CD14-positive monocyte (primary cell): Measurements from ENCODE around the gene RABGAP1. TPM values are rescaled to one million over a fixed set of nuclear protein-coding genes. Genes with fewer than 3 reads are reported as not detected.

ENCODE experiments used
- DNase-seq, 3 donors: peaks; one replicate each; pipeline ENCODE4 v3.0.0-alpha.2; 2011 to 2022
- H2AFZ ChIP-seq: 2 replicates; pipeline ENCODE4 v1.6.0; 2012; ENCODE audit warnings: mild to moderate bottlenecking, low read depth, low read length, inconsistent platforms; ENCODE audit not compliant: insufficient read depth, poor library complexity, severe bottlenecking
- H3K27ac ChIP-seq, 2 donors: 1 replicate in 1 of 2; 2 replicates in 1 of 2; pipeline ENCODE4 v1.5.1; 2012 to 2013; ENCODE audit warnings: low read length in 2 of 2, control low read depth in 1 of 2, inconsistent platforms in 1 of 2, low read depth in 1 of 2, mild to moderate bottlenecking in 1 of 2
- H3K27me3 ChIP-seq, 2 donors: one replicate each; pipeline versions ENCODE4 v1.6.0 to v1.6.1; 2011 to 2013; ENCODE audit warnings: low read length in 2 of 2; ENCODE audit not compliant: control insufficient read depth in 2 of 2, insufficient read depth in 2 of 2
- H3K36me3 ChIP-seq, 2 donors: replicated peaks in 1 of 2; 1 replicate in 1 of 2; 2 replicates in 1 of 2; pipeline versions ENCODE4 v1.5.1 to v1.6.1; 2012 to 2013; ENCODE audit warnings: low read length in 2 of 2, control low read depth in 1 of 2, inconsistent platforms in 1 of 2, mild to moderate bottlenecking in 1 of 2; ENCODE audit not compliant: insufficient read depth in 2 of 2, control insufficient read depth in 1 of 2
- H3K4me1 ChIP-seq, 2 donors: 1 replicate in 1 of 2; 2 replicates in 1 of 2; pipeline versions ENCODE4 v1.5.1 to v1.6.1; 2012 to 2013; ENCODE audit warnings: low read length in 2 of 2, control low read depth in 1 of 2, inconsistent platforms in 1 of 2, mild to moderate bottlenecking in 1 of 2, moderate library complexity in 1 of 2; ENCODE audit not compliant: insufficient read depth in 2 of 2, control insufficient read depth in 1 of 2
- H3K4me2 ChIP-seq: replicated peaks from 2 replicates; pipeline ENCODE3; 2012; ENCODE audit warnings: low read length, moderate library complexity, mild to moderate bottlenecking; ENCODE audit not compliant: poor library complexity, severe bottlenecking; ENCODE audit errors: extremely low read depth
- H3K4me3 ChIP-seq, 3 experiments: fragments of 200-600 bp in 1 of 3; sonication (generic) in 1 of 3; replicated peaks in 1 of 3; 1 replicate in 2 of 3; 2 replicates in 1 of 3; pipeline ENCODE4 v1.5.1; 2011 to 2013; ENCODE audit warnings: low read length in 3 of 3, mild to moderate bottlenecking in 3 of 3, control low read depth in 2 of 3, low read depth in 2 of 3, inconsistent platforms in 1 of 3, moderate library complexity in 1 of 3
- H3K79me2 ChIP-seq: 2 replicates; pipeline ENCODE4 v1.6.0; 2012; ENCODE audit warnings: mild to moderate bottlenecking, control low read depth, inconsistent platforms, low read length, moderate library complexity; ENCODE audit not compliant: insufficient read depth
- H3K9ac ChIP-seq: 2 replicates; pipeline ENCODE4 v1.6.0; 2017; ENCODE audit warnings: low read length, mild to moderate bottlenecking; ENCODE audit not compliant: insufficient read depth, poor library complexity, severe bottlenecking
- H3K9me3 ChIP-seq, 2 donors: replicated peaks in 1 of 2; 1 replicate in 1 of 2; 2 replicates in 1 of 2; pipeline versions ENCODE4 v1.5.1 to v1.6.1; 2012 to 2013; ENCODE audit warnings: low read length in 2 of 2, control low read depth in 1 of 2; ENCODE audit not compliant: control insufficient read depth in 1 of 2, insufficient read depth in 1 of 2
- H4K20me1 ChIP-seq: 2 replicates; pipeline ENCODE4 v1.6.0; 2012; ENCODE audit warnings: mild to moderate bottlenecking, low read length, control low read depth, moderate library complexity; ENCODE audit not compliant: insufficient read depth
- H3K27ac Mint-ChIP-seq, 7 donors: one replicate each; pipeline ENCODE4 v1.8.0; 2020; ENCODE audit warnings: mild to moderate bottlenecking in 7 of 7, mixed read lengths in 7 of 7, moderate library complexity in 6 of 7, inconsistent platforms in 2 of 7
- H3K27me3 Mint-ChIP-seq, 3 donors: one replicate each; pipeline ENCODE4 v1.8.0; 2021 to 2022; ENCODE audit warnings: low read depth in 3 of 3, mild to moderate bottlenecking in 3 of 3, mixed read lengths in 3 of 3, moderate library complexity in 3 of 3, inconsistent platforms in 1 of 3
- H3K36me3 Mint-ChIP-seq, 2 donors: one replicate each; pipeline ENCODE4 v1.8.0; 2020; ENCODE audit warnings: mixed read lengths in 2 of 2, inconsistent platforms in 1 of 2, mild to moderate bottlenecking in 1 of 2
- H3K4me1 Mint-ChIP-seq: one replicate; pipeline ENCODE4 v1.8.0; 2020; ENCODE audit warnings: mild to moderate bottlenecking, mixed read lengths
- H3K4me3 Mint-ChIP-seq, 2 donors: one replicate each; pipeline ENCODE4 v1.8.0; 2020; ENCODE audit warnings: mild to moderate bottlenecking in 2 of 2, mixed read lengths in 2 of 2, moderate library complexity in 1 of 2
- H3K9me3 Mint-ChIP-seq, 7 donors: one replicate each; pipeline ENCODE4 v1.8.0; 2020 to 2022; ENCODE audit warnings: mixed read lengths in 7 of 7, mild to moderate bottlenecking in 6 of 7, moderate library complexity in 6 of 7, inconsistent platforms in 2 of 7
- WGBS: methylation state at CpG from one replicate; pipeline ENCODE4 v1.1.5; 2013; ENCODE audit warnings: missing lambda C conversion rate; ENCODE audit not compliant: insufficient coverage; 5-methylcytosine and 5-hydroxymethylcytosine counted together
- intact Hi-C, 2 donors: fragments of 100-400 bp; cut with micrococcal nuclease; formaldehyde crosslinking; loops; one replicate each; pipeline versions ENCODE4 v1.15.0 to v1.15.1; 2023
- polyA plus RNA-seq, 3 donors: library from polyadenylated mRNA; depleted of rRNA in 1 of 3; unstranded in 2 of 3; stranded (reverse) in 1 of 3; fragments of 300-500 nt in 2 of 3; fragments of >200 nt in 1 of 3; fragmentation: Illumina TruSeq in 2 of 3; gene quantifications; 1 replicate in 2 of 3; 2 replicates in 1 of 3; pipeline ENCODE4 v1.2.3, GENCODE V29; 2012 to 2021
- TF ChIP-seq, protein P1 (sequence below): fragments of 200-600 bp; IDR thresholded peaks from one replicate; pipeline ENCODE4 v1.8.0; 2022; ENCODE audit warnings: antibody characterized with exemption, mild to moderate bottlenecking

RABGAP1 gene
- polyA plus RNA-seq, 3 donors = 14.7 to 24.1 (median 19.3) TPM

DNA sequence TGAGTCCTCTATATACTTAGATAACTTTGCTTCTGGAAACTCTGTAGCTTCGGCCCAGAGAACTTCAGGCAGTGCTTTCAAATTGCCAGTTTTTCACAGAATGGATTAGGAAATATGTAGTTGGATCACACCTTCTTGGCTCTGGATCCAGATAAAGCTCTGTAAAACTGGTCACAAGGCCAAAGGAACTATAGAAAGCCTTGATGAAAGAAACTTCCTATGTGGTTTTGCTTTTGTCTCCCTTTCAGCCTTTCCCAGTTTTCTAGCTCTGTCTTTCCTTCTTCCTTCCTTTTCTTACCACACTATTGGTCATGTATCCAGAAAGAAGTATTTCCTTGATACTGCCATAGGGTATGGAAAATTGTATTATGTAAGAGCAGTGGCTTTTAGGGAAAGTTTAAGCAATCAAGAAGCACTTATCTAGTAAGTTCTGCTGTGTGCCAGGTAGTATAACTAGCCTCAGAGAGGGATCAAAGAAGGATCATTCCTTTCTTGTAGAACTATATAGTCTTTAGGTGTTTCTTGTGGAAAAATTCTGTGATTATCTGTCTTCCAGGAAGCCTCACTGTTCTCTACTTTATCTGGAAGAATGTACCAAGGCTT is 98.9 kb downstream of the RABGAP1 start:
- Histone ChIP-seq H3K36me3 (peaks cover 5 to 67% of the 10 kb centered on the region in 2 donors), H4K20me1 (peaks cover 18% of the 10 kb centered on the region), H3K79me2 (no peaks in the 10 kb centered on the region), H3K4me3 (no peak overlapping the region), H3K4me2 (no peak overlapping the region), H3K27me3 (no peaks in the 10 kb centered on the region), H3K4me1 (no peaks in the 10 kb centered on the region), H2AFZ (no peak overlapping the region), H3K9me3 (peaks cover 0 to 5% of the 10 kb centered on the region in 2 donors), H3K9ac (no peak overlapping the region), H3K27ac (no peak overlapping the region)
- Mint-ChIP-seq H3K27ac (no peak overlapping the region), H3K9me3 (peaks cover 2 to 14% (median 7%) of the 10 kb centered on the region in 7 donors), H3K4me3 (no peak overlapping the region), H3K36me3 (peaks cover 54 to 55% of the 10 kb centered on the region in 2 donors), H3K4me1 (peaks cover 5% of the 10 kb centered on the region), H3K27me3 (peaks cover 2 to 5% (median 5%) of the 10 kb centered on the region in 3 donors)
- 29% methylated on average over 1 of the region's 1 CpG for WGBS
- TF ChIP-seq, protein P1, sequence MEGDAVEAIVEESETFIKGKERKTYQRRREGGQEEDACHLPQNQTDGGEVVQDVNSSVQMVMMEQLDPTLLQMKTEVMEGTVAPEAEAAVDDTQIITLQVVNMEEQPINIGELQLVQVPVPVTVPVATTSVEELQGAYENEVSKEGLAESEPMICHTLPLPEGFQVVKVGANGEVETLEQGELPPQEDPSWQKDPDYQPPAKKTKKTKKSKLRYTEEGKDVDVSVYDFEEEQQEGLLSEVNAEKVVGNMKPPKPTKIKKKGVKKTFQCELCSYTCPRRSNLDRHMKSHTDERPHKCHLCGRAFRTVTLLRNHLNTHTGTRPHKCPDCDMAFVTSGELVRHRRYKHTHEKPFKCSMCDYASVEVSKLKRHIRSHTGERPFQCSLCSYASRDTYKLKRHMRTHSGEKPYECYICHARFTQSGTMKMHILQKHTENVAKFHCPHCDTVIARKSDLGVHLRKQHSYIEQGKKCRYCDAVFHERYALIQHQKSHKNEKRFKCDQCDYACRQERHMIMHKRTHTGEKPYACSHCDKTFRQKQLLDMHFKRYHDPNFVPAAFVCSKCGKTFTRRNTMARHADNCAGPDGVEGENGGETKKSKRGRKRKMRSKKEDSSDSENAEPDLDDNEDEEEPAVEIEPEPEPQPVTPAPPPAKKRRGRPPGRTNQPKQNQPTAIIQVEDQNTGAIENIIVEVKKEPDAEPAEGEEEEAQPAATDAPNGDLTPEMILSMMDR = no peak
- DNase-seq = no peak
- intact Hi-C loops = no loop called here

DNA sequence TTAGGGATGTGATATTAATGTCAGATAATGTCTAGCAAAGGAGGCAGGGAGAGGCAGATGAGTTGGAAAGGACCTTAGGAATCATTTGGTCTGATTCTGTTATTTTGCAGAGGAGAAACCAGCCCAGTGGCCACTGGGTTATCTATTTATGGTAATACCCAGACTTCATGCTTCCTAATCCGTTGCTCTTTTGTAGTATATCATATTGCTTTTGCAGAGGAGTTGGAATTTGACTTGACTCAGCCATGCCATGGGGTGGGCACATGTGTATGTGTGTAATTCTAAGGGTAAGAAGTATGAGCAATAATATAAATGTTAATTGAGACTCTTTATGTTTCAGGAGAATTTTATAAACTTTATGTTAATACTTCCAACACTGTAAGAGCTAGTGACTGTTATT is 100.0 kb downstream of the RABGAP1 start:
- H3K27me3 ChIP-seq = no peaks in the 10 kb centered on the region
- Mint-ChIP-seq H3K9me3 (peaks cover 2 to 14% (median 7%) of the 10 kb centered on the region in 7 donors), H3K27ac (no peak overlapping the region), H3K4me3 (no peak overlapping the region), H3K36me3 (peaks cover 44 to 48% of the 10 kb centered on the region in 2 donors), H3K4me1 (no peaks in the 10 kb centered on the region), H3K27me3 (no peaks in the 10 kb centered on the region)
- no peak overlapping the region for H3K9ac ChIP-seq
- TF ChIP-seq, protein P1 = no peak
- intact Hi-C loops = no loop called here
- no peaks in the 10 kb centered on the region for H3K4me1 ChIP-seq
- peaks cover 11% of the 10 kb centered on the region for H4K20me1 ChIP-seq
- H2AFZ ChIP-seq = no peak overlapping the region
- no peak overlapping the region for H3K27ac ChIP-seq
- H3K79me2 ChIP-seq = no peaks in the 10 kb centered on the region
- H3K4me3 ChIP-seq = no peak overlapping the region
- peaks cover 0 to 5% of the 10 kb centered on the region in 2 donors for H3K9me3 ChIP-seq
- no peak for DNase-seq
- peaks cover 3 to 62% of the 10 kb centered on the region in 2 donors for H3K36me3 ChIP-seq
- WGBS = no CpG with 5 or more reads among the region's 1 CpG
- H3K4me2 ChIP-seq = no peak overlapping the region
